ENCODE data around the gene GLCE.

The GLCE gene

DNA sequence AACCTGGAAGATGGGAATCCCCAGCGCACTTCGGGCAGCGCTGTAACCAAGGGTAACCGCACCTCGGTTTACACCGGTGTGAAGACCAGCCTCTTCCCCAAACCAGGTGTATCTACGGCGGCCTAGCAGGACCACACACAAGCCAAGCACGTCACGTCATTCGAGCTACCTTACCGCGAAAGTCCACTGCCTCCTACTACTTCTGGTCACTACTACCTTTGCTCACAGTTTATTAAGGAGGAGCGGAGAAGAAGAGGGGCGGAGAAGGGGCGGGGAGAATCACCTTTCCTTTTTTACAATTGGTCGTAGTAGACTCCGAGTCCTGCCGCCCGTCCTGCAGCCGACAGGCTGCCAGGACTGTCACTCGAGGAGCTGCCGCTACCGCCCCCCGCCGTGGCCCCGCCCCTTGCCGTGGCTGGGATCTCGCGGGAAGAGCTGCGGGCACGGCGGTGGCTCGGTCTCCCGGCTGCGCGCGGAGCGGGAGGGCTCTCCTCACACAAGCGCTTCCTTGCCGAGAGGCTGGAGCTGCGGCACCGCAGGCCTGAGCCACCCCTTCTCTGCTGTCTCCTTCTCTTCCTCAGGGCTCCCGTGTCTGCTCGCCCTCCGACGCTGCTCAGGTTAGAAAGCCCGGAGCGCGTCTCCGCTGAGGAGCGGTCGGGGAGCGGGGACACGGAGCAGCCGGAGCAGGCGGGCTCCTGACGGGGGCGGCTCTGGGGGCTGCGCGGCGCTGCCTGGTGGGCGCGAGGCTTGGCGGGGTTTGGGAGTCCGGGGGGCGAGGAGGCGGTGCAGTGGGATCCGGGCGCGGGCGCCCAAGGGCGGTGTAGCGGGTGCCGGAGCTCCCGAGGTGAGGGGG, at the start of gene GLCE:
Gene GLCE (plus strand): TSS at position 495 of the 853 bp plus-strand sequence. CDS start 95,172 bp downstream, outside the sequence.
- peak; percentile 94 for DNase-seq

DNA sequence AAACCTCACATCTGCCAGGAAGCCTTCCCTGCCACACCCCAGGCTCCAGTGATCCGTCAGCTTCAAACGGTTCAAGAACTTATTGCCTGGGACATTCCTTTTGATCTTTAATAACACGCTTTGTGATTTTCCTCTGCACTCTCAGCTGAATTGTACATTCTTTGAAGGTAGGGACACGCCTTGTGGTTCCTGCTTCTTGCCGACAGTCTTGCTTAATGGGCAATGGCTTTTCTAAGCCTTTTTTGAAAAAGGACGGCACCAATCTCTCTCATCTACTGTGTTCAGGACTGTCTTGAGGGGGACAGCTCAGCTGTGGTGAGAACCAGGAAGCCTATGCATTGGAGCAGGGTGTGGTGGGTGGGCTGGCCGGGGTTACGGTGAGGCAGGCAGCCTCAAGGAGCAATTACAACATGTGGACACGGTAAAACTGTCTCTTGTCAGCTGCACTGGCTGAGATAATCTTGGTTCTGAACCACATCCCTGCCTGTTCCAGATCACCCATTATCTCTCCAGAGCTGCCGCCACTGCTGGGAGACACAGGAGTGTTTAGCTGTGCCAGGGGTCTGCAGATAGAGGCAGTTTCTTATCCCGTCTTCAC, 46.0 kb upstream of the GLCE start:
- no peak for DNase-seq

DNA sequence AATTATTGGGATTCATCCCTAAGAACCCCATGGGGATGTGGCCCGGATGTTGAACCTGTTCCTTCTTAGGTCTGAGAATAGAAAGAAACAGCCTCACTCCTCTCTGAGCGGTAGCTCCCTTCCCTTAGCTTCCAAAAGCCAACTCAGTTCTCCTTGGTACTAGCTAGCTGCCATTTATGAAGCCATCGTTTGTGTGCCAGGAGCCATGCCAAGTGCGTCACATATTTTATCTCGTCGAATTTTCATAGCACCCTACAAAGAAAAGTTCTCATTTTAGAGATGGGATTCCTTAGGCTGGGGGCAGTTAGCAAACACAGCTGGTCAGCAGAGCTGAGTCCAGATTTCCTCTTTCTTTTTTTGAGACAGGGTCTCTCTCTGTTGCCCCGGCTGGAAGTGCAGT, 45.4 kb upstream of the GLCE start:
- no peak for DNase-seq

DNA sequence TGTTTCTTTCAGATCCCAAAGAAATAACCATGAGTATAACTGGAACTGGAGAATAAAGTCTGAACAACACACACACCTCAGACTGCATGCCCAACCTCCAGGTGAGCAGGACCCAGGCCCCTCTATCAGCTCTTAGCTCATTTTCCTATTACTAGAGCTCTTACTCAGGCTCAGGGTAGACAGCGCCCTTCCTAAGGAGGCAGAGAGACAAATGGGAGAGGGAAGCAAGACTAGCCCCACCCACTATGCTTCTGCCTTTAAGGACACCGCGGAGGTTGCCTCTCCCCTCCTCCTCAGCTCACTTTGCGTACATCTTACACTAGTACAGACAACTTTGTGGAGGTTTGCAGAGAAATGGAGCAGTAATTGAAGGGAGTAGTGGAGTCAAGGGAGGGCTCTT, 44.0 kb upstream of the GLCE start:
- DNase-seq = no peak

DNA sequence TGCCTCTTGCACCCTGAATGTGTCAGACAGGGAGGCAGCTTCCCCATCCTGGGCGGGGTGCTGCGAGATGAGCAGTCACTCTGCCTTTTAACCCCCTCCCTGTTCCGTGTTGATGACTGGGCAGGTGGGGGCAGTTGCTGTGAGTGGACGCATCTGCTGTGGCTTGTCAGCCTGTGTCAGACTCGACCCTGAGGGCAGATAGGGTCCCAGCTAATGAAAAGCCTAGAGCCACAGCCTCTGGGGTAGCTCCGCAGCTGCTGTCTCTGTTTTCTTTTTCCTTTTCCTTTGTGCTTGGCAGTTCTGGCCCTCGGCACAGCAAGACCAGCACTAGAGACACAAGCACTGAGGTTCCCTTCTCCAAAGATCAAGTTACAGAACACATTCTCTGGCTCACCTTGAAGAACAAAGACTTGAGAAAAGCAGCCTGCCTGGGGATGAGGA, 43.0 kb upstream of the GLCE start:
- DNase-seq = no peak

DNA sequence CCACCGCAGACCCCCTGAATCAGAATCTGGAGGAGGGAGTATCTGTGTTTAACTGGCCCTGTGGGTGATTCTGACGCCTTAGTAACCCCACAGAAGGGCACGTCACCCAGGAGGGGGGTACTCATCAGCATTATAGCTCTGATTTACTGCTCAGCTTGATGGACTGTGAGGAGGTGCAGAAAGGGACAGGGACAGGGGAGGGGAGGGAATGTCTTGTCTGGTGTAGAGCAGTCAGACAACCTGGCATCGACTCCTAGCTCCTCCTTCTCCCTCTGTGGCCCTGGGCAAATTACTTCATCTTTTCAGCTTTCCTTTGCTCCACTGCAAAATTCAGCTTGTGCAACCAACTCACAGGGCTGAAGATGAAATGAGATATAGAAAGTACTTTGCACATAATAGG, 42.3 kb upstream of the GLCE start:
- no peak for DNase-seq

DNA sequence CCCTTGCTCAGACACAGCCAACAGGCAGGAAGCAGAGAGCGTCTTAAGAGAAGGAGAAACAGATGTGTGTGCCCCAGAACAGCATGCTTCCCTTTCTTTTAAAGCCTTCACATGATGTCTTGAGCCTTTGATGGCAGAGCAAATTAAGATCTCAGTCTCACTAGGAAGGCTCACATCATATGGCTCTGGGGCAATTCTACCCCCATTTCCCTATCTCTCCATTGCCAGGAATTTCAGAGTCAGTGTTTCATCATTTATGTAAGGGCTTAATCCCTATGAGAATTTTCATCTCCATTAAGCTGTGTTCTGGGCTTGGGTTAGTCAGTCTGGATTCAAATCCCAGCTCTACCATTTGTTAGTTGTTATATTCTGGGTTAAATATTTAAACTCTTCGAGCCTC, 41.4 kb upstream of the GLCE start:
- DNase-seq = no peak

DNA sequence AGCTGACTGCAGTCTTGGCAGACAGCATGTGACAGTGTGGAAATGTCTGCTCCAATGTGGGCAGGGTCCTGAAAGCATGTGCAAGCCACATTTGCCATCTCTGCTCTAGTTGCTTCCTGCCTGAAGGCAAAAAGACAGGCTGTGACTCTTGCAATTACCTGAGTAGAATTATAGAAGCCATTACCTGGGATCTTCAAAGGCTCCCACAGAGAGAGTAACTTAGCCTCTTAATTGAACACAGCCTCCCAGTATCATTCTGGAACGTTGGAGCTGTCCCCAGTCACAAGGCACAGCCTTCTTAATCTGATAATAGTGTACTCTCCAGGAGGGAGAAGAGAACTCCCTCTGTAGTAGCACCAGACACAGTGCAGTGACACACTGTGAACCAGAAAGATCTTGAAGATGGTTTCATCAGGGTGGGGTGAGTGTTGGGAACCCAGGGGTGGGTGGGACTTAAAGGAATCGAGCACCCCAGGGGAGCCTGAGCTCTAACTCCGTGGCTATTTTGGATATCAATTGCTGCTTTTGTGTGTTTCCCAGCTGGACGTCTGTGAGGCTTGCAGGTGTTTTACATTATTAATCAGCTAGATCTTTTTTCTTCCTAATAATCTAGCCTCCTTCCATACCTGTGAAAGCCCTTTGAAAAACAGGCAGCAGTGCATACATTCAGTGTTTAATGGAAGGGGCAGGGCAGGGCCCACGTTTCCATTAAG, 40.6 kb upstream of the GLCE start:
- no peak for DNase-seq

DNA sequence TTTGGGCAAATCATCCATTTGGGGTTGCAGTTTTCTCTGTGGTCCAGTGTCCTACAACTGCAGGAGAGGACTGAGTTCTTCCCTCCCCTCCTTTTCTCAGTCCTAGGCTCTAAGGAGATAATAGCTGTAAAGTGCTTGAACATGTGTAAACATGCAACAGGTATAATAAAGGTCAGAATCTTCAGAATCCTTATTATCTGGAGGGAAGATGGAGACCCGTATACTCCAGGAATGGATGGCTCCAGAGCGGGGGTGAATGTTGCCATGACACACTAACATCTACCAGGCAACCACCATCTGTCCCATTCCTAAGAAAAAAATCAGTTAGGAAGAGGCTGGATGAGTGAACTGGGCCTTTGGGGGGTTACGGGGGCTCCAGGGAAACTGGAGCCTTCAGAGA, 39.7 kb upstream of the GLCE start:
- DNase-seq = no peak

DNA sequence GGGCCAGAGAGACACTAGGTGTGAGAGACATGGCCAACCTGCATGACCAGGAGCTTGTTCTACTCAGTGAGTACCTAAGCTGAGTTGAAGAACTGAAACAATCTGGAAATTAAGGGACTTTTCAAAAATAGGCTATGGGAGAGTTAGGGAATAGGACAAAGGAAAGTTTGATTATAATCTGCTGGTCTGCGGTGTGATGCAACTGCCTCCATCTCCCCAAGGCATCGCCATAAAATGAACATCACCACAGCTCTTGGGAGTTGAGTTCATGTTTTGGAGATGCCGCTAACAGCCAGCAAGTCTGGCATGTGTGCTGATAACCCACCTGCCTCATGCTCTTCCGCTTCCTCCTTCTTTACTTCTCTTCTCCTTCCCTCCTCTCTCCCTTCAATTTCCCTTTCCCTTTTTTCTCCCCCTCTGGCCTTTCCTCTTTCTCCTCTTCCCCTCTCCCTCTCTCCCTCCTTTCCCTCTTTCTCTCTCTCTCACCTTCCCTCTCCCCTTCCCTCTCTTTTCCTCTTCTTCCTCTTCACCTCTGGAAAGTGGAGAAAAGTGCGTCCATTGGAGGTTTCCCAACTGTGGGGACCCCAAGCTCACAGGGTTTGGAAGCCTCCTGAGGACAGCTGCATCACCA, 39.1 kb upstream of the GLCE start:
- DNase-seq = no peak

DNA sequence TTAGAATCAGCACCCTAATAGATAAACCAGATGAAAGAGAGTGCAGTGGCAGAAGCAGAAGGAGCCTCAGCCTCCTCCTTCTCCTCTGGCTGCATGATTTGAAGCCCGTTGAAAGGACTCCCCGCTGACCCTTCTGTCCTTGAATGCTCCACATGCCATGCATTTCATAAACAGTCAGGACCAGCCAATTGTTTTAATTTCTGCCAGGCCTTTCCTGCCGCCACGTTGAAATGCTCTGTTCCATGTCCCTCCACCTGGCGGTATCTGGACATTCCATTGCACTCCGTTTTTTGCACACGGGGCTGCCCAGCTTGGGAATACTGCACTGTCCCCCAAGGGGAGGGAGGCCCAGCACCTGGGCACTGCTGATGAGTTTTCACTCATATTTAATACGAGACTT, 35.2 kb upstream of the GLCE start:
- no peak for DNase-seq

DNA sequence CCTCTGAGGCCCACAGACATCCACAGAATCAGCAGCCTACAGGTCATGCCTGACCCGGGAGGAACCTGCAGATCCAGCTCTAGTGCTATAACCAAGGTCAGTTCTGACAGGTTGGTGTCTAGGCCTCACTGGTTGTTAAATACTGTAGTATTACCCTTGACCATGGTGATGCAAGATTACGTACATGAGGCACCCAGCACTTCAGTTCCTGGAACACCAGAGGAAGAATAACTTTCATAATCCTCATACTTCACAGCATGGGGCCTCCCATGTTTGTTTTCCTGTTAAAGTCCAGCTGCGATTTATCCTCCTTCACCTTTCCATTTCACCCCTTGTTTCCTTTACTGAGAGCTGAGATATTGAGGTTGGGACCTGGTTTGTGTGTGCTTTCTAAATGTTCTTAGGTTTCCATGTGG, 34.4 kb upstream of the GLCE start:
- DNase-seq = no peak

DNA sequence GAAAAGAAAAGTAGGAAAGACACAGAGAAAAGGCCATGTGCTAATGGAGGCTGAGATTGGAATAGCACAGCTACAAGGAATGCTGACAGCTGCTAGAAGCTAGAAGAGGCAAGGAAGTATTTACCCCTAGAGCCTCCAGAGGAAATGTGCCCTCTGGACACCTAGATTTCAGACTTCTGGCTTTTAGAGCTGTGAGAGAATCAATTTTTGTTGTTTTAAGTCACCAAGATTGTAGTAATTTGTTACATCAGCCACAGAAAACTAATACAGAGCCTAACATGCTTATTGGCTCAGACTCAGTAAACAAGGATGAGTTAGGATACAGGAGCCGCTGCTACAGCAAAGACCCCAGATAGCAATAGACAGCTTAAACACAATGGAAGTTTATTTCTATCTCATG, 33.1 kb upstream of the GLCE start:
- no peak for DNase-seq

DNA sequence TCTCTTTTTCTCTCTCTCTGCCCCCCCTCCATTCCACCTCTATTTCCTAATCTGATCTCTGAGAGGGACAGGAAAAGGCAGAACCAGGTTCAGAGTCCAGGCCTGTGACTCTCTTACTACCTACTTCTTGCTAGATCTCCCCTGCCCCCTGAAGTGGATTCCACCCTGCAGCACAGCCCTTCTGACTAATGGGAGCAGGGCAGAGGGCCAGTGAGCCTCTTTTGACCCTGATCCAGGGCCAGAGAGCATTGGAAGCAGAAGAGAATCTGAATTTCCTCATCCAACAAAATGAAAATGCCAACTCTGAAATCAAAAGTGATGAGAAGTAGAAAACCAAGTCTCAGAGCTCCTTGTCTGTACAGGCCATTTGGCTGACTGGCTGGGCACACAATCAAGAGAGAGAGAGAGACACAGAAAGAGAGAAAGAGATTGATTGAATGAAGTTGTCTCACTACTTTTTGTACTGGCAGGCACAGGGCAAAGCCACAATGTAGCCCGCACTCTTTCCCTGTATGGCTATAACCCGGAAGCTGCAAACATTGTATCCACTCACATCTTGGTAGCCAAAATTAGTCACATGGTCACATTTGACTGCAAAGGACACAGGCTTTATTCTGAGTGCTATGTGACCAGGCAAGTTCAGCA, 31.6 kb upstream of the GLCE start:
- no peak for DNase-seq

DNA sequence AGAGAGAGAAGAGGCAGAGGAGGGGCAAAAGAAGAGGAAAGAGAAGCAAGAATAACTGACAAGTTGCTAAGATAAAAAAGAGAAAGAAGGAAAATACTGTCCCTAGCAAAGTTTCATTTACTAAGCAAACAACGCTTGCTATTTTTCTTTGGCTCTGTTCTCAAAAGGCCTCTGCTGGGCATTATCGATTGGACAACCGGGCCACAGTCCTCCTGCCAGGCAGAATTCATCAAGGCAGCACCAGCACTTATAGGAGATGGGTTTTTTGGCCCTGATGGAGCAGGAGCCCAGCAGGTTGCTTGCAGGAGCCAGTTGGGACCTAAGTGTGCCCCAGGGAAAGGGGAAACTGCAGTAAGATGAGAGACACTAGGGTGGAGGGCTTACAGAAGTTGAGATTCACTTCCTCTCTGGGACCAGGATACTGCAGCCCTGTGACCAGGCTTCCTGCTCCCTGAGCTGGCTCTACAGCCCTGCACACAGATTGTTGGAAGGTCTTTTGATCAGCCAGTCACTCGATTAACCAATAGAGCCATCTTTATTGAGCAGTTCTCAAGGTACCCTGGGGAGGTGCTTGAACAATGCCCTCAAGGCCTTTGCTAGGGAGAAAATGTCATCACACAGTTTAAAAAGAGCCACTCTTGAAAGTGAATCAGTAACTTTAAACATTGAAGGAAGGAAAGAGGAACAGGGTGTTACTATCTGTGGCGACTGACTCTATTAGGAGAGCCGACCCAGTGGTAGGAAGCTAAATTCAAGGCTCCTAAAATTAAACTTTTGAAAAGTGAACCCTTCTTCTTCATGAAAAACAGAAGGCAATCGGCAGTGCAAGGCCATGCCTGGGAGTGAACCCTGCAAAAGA, 28.8 kb upstream of the GLCE start:
- no peak for DNase-seq

DNA sequence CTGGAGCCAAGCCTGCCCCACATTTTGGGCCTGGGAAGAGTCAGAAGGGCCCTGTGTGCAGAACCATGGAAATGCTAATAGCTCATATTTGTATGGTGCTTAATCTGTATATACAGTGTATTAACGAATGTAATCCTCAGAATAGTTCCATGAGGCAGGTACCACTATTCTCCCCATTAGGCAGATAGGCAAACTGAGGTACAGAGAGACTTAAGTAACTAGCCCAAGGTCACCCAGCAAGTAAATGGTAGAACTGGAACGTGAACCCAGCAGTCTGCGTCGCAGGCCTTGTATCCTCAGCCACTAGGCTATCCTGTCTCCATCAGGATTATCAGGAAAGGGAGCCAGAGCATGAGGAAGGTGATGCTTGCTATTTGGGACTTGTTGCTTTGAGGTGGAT, 28.0 kb upstream of the GLCE start:
- DNase-seq = no peak

DNA sequence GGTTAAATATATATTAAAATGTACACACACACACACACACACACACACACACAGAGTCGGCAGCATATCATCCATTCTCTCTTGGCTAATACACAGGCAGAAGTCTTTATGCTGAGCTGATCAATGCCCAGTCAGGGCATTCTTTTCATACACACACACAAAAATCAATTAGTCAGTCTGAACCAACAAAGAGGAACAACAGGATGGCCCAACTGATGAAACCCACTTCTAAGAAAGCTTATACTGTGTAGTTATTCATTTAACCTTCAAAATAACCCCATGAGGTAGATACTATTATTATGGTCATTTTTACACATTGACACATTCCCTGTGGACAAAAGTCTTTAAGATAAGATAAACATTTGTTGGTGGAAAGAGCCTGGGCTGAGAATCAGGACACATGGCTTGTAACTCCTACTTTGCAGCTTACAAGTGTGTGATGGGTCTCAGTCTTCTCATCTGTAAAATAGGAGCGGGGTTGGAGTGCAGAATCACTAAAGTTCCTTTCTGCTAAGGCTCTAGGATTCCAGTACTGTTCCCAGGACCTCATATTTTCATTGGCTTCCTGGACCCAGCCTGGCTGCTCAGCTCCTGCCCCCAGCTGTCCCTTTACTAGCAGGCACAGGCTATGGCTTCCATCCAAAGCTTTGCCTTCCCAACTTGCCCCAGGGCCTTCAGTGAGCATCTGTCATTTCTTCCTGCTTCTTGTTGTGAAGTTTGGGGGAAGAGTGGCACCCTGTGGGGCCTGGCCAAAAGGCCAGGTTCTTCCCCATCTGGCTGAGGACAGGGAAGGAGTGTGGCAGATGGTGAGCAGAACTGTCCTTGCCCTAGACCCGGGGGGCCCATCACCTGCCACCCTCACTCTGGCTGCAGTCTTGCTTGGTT, 27.2 kb upstream of the GLCE start:
- DNase-seq = no peak

DNA sequence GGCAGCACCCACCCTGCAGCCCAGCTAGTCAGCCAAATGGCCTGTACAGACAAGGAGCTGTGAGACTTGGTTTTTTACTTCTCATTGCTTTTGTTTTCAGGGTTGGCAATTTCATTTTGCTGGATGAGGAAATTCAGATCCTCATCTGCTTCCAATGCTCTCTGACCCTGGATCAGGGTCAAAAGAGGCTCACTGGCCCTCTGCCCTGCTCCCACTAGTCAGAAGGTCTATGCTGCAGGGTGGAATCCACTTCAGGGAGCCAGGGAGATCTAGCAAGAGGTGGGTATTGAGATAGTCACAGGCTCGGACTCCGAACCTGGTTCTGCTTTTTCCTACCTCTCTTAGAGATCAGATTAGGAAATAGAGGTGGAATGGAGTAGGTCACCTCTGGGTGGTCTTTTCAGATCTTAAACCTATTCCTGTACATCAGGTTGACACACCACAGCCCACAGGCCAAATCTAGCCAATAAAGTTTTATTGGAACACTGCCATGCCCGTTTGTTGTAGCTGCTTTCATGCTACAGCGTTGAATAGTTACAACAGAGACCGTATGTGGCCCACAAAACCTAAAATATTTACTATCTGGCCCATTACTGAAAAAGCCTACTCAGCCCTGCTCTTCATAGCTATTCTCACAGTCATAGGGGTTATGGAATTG, 26.4 kb upstream of the GLCE start:
- DNase-seq = no peak

DNA sequence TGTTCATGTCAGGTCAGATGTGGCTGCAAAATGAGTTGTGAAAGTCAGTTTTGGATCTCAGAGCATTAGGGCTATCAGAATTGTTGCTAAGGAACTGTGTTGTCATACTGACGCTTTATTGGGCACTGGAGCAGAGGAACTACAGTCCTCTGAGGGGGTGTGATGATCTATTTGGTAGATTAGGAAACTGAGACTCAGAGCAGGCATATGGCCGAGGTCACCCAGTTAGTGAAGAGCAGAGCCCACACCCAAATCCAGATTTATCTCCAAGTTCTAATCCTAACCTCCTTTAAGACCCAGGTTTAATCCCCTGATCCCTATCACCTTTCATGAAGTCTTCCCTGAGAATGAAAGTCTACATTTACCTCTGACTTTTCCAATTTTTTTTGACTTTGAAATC, 25.6 kb upstream of the GLCE start:
- no peak for DNase-seq

DNA sequence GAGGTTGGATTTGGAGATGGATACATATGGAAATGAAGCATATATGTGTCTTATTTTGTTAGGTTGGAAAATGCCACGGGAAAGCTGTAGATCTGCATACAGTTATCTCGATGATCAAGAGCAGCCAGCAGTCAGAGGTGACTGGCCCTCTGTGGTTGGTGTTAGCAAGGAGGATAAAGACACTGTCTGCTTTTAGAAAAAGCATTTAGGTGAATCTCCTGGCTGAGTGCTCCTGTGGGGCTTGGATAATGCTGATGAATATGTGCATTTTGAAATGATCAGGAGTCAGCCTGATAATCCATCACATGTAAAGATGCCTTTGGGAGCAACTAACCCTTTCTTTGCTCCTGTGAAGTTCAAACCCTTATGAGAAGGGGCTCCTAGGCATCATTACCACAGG, 24.9 kb upstream of the GLCE start:
- no peak for DNase-seq

Measured in NCI-H1092 treated with DMSO at 0.1 percent for 48 hours (cell line).